B cell (primary cell): ENCODE results near the gene OR1E2. TPM values are rescaled to one million over a fixed set of nuclear protein-coding genes. Genes with fewer than 3 reads are reported as not detected.

Experiments
- ATAC-seq: fragments of 200-7000 bp; cut with Tn5 transposase; one replicate; pipeline ENCODE4 v1.10.0; 2021; ENCODE audit warnings: low read depth, mild to moderate bottlenecking, moderate number of reproducible peaks, moderate library complexity
- CTCF ChIA-PET: fragments of 350-600 bp; sonication (Branson Sonifier 250); formaldehyde crosslinking; loops from one replicate; lab custom pipeline; 2021; ENCODE audit warnings: antibody characterized with exemption, inconsistent platforms; lab: Charles Lee
- POLR2A ChIA-PET: fragments of 350-600 bp; sonication (Branson Sonifier 250); formaldehyde crosslinking; loops from one replicate; lab custom pipeline; 2021; ENCODE audit warnings: antibody characterized with exemption; lab: Charles Lee
- DNase-seq: peaks from one replicate; pipeline ENCODE4 v3.0.0; 2013
- H2AFZ ChIP-seq: 2 replicates; pipeline ENCODE4 v1.6.1; 2012; ENCODE audit warnings: mild to moderate bottlenecking, low read depth, low read length; ENCODE audit not compliant: insufficient read depth, poor library complexity, severe bottlenecking
- H3K27ac ChIP-seq, 2 donors: 1 replicate in 1 of 2; 2 replicates in 1 of 2; pipeline ENCODE4 v1.5.1; 2012 to 2013; ENCODE audit warnings: low read length in 2 of 2, mild to moderate bottlenecking in 2 of 2, moderate library complexity in 1 of 2
- H3K27me3 ChIP-seq, 4 experiments: fragments of 200-600 bp in 1 of 4; sonication (generic) in 1 of 4; replicated peaks in 1 of 4; 1 replicate in 2 of 4; 2 replicates in 2 of 4; pipeline versions ENCODE4 v1.6.1 to v1.7.0; 2013 to 2016; ENCODE audit warnings: low read length in 3 of 4, mild to moderate bottlenecking in 2 of 4, mixed read lengths in 1 of 4, moderate library complexity in 1 of 4; ENCODE audit not compliant: insufficient read depth in 4 of 4, control insufficient read depth in 3 of 4; ENCODE audit errors: control extremely low read depth in 1 of 4
- H3K36me3 ChIP-seq, 2 experiments: replicated peaks in 1 of 2; 1 replicate in 1 of 2; 2 replicates in 1 of 2; pipeline versions ENCODE4 v1.6.1 to v1.7.1; 2013; ENCODE audit warnings: low read length in 1 of 2; ENCODE audit not compliant: insufficient read depth in 2 of 2, control insufficient read depth in 1 of 2; ENCODE audit errors: control extremely low read depth in 1 of 2, extremely low read depth in 1 of 2
- H3K4me1 ChIP-seq, 2 donors: fragments of 200-600 bp in 1 of 2; sonication (generic) in 1 of 2; 1 replicate in 1 of 2; 2 replicates in 1 of 2; pipeline versions ENCODE4 v1.5.1 to v1.6.1; 2013 to 2017; ENCODE audit warnings: low read length in 2 of 2; ENCODE audit not compliant: control insufficient read depth in 2 of 2, insufficient read depth in 2 of 2
- H3K4me2 ChIP-seq: replicated peaks from 2 replicates; pipeline ENCODE3; 2012; ENCODE audit warnings: mild to moderate bottlenecking, low read depth, low read length; ENCODE audit not compliant: poor library complexity, severe bottlenecking
- H3K4me3 ChIP-seq, 5 experiments: fragments of 200-600 bp in 1 of 5; sonication (generic) in 1 of 5; 1 replicate in 3 of 5; 2 replicates in 2 of 5; pipeline versions ENCODE4 v1.5.1 to v1.7.0; 2011 to 2016; ENCODE audit warnings: low read length in 4 of 5, mild to moderate bottlenecking in 4 of 5, low read depth in 2 of 5, control low read depth in 1 of 5, moderate library complexity in 1 of 5; ENCODE audit not compliant: insufficient read depth in 1 of 5; ENCODE audit errors: control extremely low read depth in 1 of 5, extremely low read depth in 1 of 5
- H3K79me2 ChIP-seq: fragments of 200-600 bp; sonication (generic); one replicate; pipeline ENCODE4 v1.6.0; 2016; ENCODE audit warnings: low read length; ENCODE audit not compliant: control insufficient read depth, insufficient read depth
- H3K9ac ChIP-seq: fragments of 200-600 bp; sonication (generic); 2 replicates; pipeline ENCODE4 v1.6.1; 2017; ENCODE audit warnings: mild to moderate bottlenecking, low read length, moderate library complexity
- H3K9me3 ChIP-seq, 3 donors: one replicate each; pipeline versions ENCODE4 v1.6.1 to v1.7.1; 2013; ENCODE audit warnings: low read length in 2 of 3; ENCODE audit not compliant: control insufficient read depth in 2 of 3, insufficient read depth in 1 of 3; ENCODE audit errors: control extremely low read depth in 1 of 3
- H4K20me1 ChIP-seq: 2 replicates; pipeline ENCODE4 v1.6.0; 2012; ENCODE audit warnings: mild to moderate bottlenecking, low read length; ENCODE audit not compliant: insufficient read depth, control insufficient read depth, poor library complexity, severe bottlenecking
- H3K27ac Mint-ChIP-seq: one replicate; pipeline ENCODE4 v1.8.0; 2021; ENCODE audit warnings: mixed read lengths
- H3K27me3 Mint-ChIP-seq: one replicate; pipeline ENCODE4 v1.8.0; 2021; ENCODE audit warnings: mixed read lengths
- H3K4me1 Mint-ChIP-seq: one replicate; pipeline ENCODE4 v1.8.0; 2021; ENCODE audit warnings: mixed read lengths
- H3K4me3 Mint-ChIP-seq: one replicate; pipeline ENCODE4 v1.8.0; 2021; ENCODE audit warnings: mixed read lengths
- H3K9me3 Mint-ChIP-seq: one replicate; pipeline ENCODE4 v1.8.0; 2022; ENCODE audit warnings: mixed read lengths; ENCODE audit not compliant: insufficient read depth
- EZH2 ChIP-seq: IDR thresholded peaks from 2 replicates; pipeline ENCODE4 v1.6.1; 2012; ENCODE audit warnings: borderline replicate concordance, low read depth, mild to moderate bottlenecking, moderate library complexity, low read length; ENCODE audit not compliant: insufficient read depth, poor library complexity, severe bottlenecking
- WGBS: methylation state at CpG from one replicate; pipeline ENCODE4 v1.1.5; 2013; ENCODE audit warnings: missing lambda C conversion rate; ENCODE audit not compliant: insufficient coverage; 5-methylcytosine and 5-hydroxymethylcytosine counted together
- intact Hi-C: fragments of 100-400 bp; cut with micrococcal nuclease; formaldehyde crosslinking; loops from one replicate; pipeline ENCODE4 v1.10.0; 2022
- polyA plus RNA-seq: library from polyadenylated mRNA; depleted of rRNA; stranded (reverse); fragments of >200 nt; gene quantifications from 2 replicates; pipeline ENCODE4 v1.2.3, GENCODE V29; 2012
- total RNA-seq, 2 donors: library from RNA; stranded (reverse); fragments of 120-200 nt in 1 of 2; gene quantifications; 1 replicate in 1 of 2; 2 replicates in 1 of 2; pipeline versions ENCODE4 v1.2.3 to v1.2.4, GENCODE V29; 2013 to 2022
- TF ChIP-seq, protein P1 (sequence below): fragments of 200-600 bp; IDR thresholded peaks from one replicate; pipeline ENCODE4 v1.8.0; 2022; ENCODE audit warnings: antibody characterized with exemption, mild to moderate bottlenecking

Gene OR1E2
- total and polyA plus RNA-seq, 2 donors (not counting 1 experiment from before 2014, with no cell fraction given), result not detected

- Histone ChIP-seq H3K9me3 (no peaks in the 10 kb centered on the region), H3K4me1 (no peaks in the 10 kb centered on the region), H2AFZ (no peak overlapping the region), H4K20me1 (no peaks in the 10 kb centered on the region), H3K27me3 (peaks cover 0 to 4% (median 1%) of the 10 kb centered on the region in 4 experiments), H3K4me3 (no peak overlapping the region), H3K36me3 (no peaks in the 10 kb centered on the region), H3K79me2 (no peaks in the 10 kb centered on the region), H3K27ac (no peak overlapping the region), H3K9ac (no peak overlapping the region), H3K4me2 (no peak overlapping the region)
- Mint-ChIP-seq H3K27ac (no peak overlapping the region), H3K4me1 (peaks cover 3% of the 10 kb centered on the region), H3K4me3 (no peak overlapping the region), H3K27me3 (peaks cover 16% of the 10 kb centered on the region), H3K9me3 (no peaks in the 10 kb centered on the region)
- no CpG with 5 or more reads among the region's 3 CpGs for WGBS
- TF ChIP-seq, protein P1, sequence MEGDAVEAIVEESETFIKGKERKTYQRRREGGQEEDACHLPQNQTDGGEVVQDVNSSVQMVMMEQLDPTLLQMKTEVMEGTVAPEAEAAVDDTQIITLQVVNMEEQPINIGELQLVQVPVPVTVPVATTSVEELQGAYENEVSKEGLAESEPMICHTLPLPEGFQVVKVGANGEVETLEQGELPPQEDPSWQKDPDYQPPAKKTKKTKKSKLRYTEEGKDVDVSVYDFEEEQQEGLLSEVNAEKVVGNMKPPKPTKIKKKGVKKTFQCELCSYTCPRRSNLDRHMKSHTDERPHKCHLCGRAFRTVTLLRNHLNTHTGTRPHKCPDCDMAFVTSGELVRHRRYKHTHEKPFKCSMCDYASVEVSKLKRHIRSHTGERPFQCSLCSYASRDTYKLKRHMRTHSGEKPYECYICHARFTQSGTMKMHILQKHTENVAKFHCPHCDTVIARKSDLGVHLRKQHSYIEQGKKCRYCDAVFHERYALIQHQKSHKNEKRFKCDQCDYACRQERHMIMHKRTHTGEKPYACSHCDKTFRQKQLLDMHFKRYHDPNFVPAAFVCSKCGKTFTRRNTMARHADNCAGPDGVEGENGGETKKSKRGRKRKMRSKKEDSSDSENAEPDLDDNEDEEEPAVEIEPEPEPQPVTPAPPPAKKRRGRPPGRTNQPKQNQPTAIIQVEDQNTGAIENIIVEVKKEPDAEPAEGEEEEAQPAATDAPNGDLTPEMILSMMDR, result no peak
- TF ChIP-seq EZH2, result no peak
- ATAC-seq (no peak), DNase-seq (no peak)
- intact Hi-C loops, result no loop called here
- POLR2A ChIA-PET, result no interaction called here
- CTCF ChIA-PET, result no interaction called here
Measured at GRCh38 chr17:3479988-3480387, 46.3 kb upstream of the OR1E2 start.

DNA sequence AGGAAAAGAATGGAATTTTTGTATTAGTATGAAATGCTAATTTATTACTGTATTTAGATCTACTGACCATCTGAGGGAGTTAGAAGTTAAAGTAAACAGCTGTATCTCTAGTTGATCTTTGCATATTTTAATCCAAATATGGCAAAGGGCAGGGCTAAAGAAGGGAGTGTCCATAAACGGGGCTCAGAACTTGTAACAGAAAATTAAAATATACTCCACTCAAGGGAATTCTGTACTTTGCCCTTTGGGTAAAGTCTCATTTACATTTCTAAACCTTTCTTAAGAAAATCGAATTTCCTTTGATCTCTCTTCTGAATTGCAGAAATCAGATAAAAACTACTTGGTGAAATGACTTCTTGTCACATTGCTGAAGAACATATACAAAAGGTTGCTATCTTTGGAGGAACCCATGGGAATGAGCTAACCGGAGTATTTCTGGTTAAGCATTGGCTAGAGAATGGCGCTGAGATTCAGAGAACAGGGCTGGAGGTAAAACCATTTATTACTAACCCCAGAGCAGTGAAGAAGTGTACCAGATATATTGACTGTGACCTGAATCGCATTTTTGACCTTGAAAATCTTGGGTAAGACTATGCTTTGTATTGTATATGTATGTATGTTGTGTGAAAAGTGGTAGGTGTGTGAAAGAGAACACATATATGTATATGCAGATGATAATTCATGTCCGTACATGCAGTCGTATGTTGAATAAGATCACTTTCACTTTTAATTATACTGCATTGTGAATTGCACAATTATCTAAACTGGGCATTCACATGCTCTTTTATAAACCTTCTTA lies 42.4 kb upstream of the OR1E2 start, which contains the start of gene ASPA:
ASPA (plus strand) TSS at position 186 of the 799 bp plus-strand sequence; CDS start at position 349, 163 bp downstream.
- ChIA-PET POLR2A (no interaction called here), CTCF (no interaction called here)
- H3K4me2 ChIP-seq, result peak within 1 kb of the TSS; percentile 27
- DNase-seq (no peak), ATAC-seq (no peak)
- peaks cover 0 to 3% (median 0%) of the 10 kb centered on the region in 3 donors for H3K9me3 ChIP-seq
- no peak within 1 kb of the TSS for H3K27ac ChIP-seq
- no peaks in the 10 kb centered on the region for H3K4me1 ChIP-seq
- Mint-ChIP-seq H3K4me1 (peaks cover 3% of the 10 kb centered on the region), H3K27ac (no peak within 1 kb of the TSS), H3K27me3 (peaks cover 10% of the 10 kb centered on the region), H3K4me3 (peak within 1 kb of the TSS; percentile 51), H3K9me3 (no peaks in the 10 kb centered on the region)
- no peaks in the 10 kb centered on the region for H3K36me3 ChIP-seq
- H3K79me2 ChIP-seq, result no peaks in the 10 kb centered on the region
- no CpG with 5 or more reads among the region's 7 CpGs for WGBS
- peak within 1 kb of the TSS; percentile 41 for H3K9ac ChIP-seq
- no peak for TF ChIP-seq EZH2
- TF ChIP-seq, protein P1, result no peak
- no peaks in the 10 kb centered on the region for H4K20me1 ChIP-seq
- peak within 1 kb of the TSS in 2 of 5 experiments; percentile 3 to 37 for H3K4me3 ChIP-seq
- peaks cover 0 to 4% (median 1%) of the 10 kb centered on the region in 4 experiments for H3K27me3 ChIP-seq
- intact Hi-C loops, result no loop called here
- peak within 1 kb of the TSS; percentile 21 for H2AFZ ChIP-seq
